Gastrocnemius medialis (tissue), 4 donors: ENCODE results near the gene DNAH17. TPM values are rescaled to one million over a fixed set of nuclear protein-coding genes. Genes with fewer than 3 reads are reported as not detected.

Experiments used
- ATAC-seq, 2 donors: fragments of 150-250 bp; one replicate each; pipeline ENCODE4 v1.9.1; 2016
- DNase-seq, 2 donors: peaks; one replicate each; pipeline ENCODE4 v3.0.0-alpha.2; 2019
- H3K27ac ChIP-seq, 4 donors: fragments of 200-600 bp; sonication (generic); 1 replicate in 1 of 4; 2 replicates in 3 of 4; pipeline ENCODE4 v1.5.1; 2016 to 2018; ENCODE audit warnings: mild to moderate bottlenecking in 2 of 4, moderate library complexity in 1 of 4
- H3K27me3 ChIP-seq, 3 donors: fragments of 200-600 bp; sonication (generic) in 2 of 3; 1 replicate in 1 of 3; 2 replicates in 2 of 3; pipeline versions ENCODE4 v1.5.1 to v1.6.0; 2016 to 2019; ENCODE audit warnings: mild to moderate bottlenecking in 1 of 3, moderate library complexity in 1 of 3
- H3K36me3 ChIP-seq, 2 donors: fragments of 200-600 bp; sonication (generic) in 1 of 2; one replicate each; pipeline ENCODE4 v1.5.1; 2017 to 2018
- H3K4me1 ChIP-seq, 2 donors: fragments of 200-600 bp; sonication (generic) in 1 of 2; one replicate each; pipeline ENCODE4 v1.5.1; 2016 to 2017; ENCODE audit warnings: mild to moderate bottlenecking in 2 of 2
- H3K4me3 ChIP-seq, 4 donors: fragments of 200-600 bp; sonication (generic) in 3 of 4; 1 replicate in 1 of 4; 2 replicates in 3 of 4; pipeline ENCODE4 v1.5.1; 2016 to 2019; ENCODE audit warnings: mild to moderate bottlenecking in 2 of 4
- H3K9me3 ChIP-seq, 3 donors: fragments of 200-600 bp; sonication (generic) in 2 of 3; 1 replicate in 1 of 3; 2 replicates in 2 of 3; pipeline ENCODE4 v1.5.1; 2016 to 2019
- POLR2A ChIP-seq, 2 donors: fragments of 450-650 bp; IDR thresholded peaks; one replicate each; pipeline ENCODE4 v1.6.1; 2017; ENCODE audit warnings: antibody characterized with exemption in 2 of 2, mild to moderate bottlenecking in 2 of 2, moderate library complexity in 2 of 2
- in situ Hi-C, 4 donors: fragments of 200-750 bp; cut with MboI; loops; one replicate each; pipeline versions ENCODE4 v1.15.0 to v1.8.0; 2017; ENCODE audit warnings: low sequenced_read_pairs in 4 of 4
- intact Hi-C: fragments of 100-400 bp; cut with DNase I; formaldehyde crosslinking; loops from one replicate; pipeline ENCODE4 v1.15.1; 2023; ENCODE audit warnings: low total_unique reads
- total RNA-seq, 4 donors: library from RNA; depleted of rRNA; stranded (reverse); fragments of >200 nt; gene quantifications; one replicate each; pipeline versions ENCODE4 v1.1.0 to v1.2.3, GENCODE V29; 2016
- TF ChIP-seq, protein P1 (sequence below), 5 experiments: fragments of 450-650 bp in 3 of 5; fragments of 200-600 bp in 2 of 5; sonication (generic) in 2 of 5; IDR thresholded peaks in 4 of 5; conservative IDR thresholded peaks in 1 of 5; 1 replicate in 4 of 5; 2 replicates in 1 of 5; pipeline ENCODE4 v1.5.1; 2016 to 2019; ENCODE audit warnings: antibody characterized with exemption in 5 of 5, mild to moderate bottlenecking in 3 of 5, moderate library complexity in 3 of 5

DNAH17 gene
- total RNA-seq, 4 donors from 2014 or later: 0.56 TPM; not detected in 3

DNA sequence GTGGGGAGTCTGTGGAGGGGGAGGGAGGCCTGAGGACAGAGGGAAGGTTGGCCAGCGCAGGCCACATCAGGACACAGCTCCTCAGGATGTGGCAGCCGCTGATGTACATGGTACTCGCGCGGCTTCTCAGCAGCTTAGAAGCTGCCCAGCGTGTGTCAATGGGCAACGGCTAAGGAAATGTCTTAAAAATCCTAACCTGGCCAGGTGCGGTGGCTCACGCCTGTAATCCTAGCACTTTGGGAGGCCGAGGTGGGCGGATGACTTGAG, 145.6 kb downstream of the DNAH17 start:
- intact Hi-C loops (no loop called here), in situ Hi-C loops (no loop called here)
- Histone ChIP-seq H3K27ac (no peak overlapping the region), H3K27me3 (no peaks in the 10 kb centered on the region), H3K4me3 (no peak overlapping the region), H3K9me3 (no peaks in the 10 kb centered on the region), H3K4me1 (no peaks in the 10 kb centered on the region), H3K36me3 (peaks cover 0 to 13% of the 10 kb centered on the region in 2 donors)
- DNase-seq: no peak
- TF ChIP-seq, protein P1, sequence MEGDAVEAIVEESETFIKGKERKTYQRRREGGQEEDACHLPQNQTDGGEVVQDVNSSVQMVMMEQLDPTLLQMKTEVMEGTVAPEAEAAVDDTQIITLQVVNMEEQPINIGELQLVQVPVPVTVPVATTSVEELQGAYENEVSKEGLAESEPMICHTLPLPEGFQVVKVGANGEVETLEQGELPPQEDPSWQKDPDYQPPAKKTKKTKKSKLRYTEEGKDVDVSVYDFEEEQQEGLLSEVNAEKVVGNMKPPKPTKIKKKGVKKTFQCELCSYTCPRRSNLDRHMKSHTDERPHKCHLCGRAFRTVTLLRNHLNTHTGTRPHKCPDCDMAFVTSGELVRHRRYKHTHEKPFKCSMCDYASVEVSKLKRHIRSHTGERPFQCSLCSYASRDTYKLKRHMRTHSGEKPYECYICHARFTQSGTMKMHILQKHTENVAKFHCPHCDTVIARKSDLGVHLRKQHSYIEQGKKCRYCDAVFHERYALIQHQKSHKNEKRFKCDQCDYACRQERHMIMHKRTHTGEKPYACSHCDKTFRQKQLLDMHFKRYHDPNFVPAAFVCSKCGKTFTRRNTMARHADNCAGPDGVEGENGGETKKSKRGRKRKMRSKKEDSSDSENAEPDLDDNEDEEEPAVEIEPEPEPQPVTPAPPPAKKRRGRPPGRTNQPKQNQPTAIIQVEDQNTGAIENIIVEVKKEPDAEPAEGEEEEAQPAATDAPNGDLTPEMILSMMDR (IDR thresholded peaks at IDR 0.05 in 4 of 5, conservative IDR thresholded peaks at IDR 0.05 in 1 of 5): no peak
- no peak for TF ChIP-seq POLR2A (IDR thresholded peaks at IDR 0.05)
- ATAC-seq: no peak

DNA sequence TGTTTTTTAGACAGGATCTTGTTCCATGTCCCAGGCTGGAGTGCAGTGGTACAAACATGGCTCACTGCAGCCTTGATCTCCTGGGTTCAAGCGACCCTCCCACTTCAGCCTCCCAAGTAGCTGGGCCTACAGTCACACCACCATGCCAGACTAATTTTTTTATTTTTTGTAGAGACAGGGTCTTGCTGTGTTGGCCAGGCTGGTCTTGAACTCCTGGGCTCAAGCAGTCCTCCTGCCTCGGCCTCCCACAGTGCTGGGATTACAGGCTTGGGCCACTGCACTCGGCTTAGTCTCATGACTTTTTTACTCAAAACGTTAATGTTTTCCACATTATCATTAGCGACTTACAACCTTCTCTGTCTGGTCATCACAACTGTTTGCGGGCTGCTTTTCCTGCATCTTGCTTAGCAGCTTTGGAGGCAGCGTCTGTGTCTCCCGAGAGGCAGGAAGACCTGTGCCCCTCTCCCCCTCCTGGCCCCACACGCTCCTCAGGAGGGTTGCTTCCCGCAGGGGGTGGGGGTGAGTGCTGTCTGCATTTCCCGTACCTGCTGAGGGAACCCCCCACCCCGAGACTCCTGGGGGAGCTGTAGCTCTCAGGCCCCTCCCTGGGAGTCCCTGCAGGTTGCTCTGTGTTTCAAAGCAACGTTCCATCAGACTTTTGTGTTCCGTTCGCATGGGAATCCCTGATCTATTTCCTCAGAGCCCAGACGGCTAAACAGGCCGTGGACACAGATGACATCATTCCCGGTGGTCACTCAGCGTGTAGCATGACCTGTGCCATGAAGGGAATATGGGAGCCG, 146.1 kb downstream of the DNAH17 start:
- TF ChIP-seq, protein P1 (IDR thresholded peaks at IDR 0.05 in 4 of 5, conservative IDR thresholded peaks at IDR 0.05 in 1 of 5): no peak
- TF ChIP-seq POLR2A (IDR thresholded peaks at IDR 0.05): no peak
- Histone ChIP-seq H3K9me3 (no peaks in the 10 kb centered on the region), H3K36me3 (peaks cover 0 to 15% of the 10 kb centered on the region in 2 donors), H3K4me1 (no peaks in the 10 kb centered on the region), H3K4me3 (no peak overlapping the region), H3K27ac (no peak overlapping the region), H3K27me3 (no peaks in the 10 kb centered on the region)
- intact Hi-C loops (no loop called here), in situ Hi-C loops (no loop called here)
- DNase-seq (no peak), ATAC-seq (no peak)

DNA sequence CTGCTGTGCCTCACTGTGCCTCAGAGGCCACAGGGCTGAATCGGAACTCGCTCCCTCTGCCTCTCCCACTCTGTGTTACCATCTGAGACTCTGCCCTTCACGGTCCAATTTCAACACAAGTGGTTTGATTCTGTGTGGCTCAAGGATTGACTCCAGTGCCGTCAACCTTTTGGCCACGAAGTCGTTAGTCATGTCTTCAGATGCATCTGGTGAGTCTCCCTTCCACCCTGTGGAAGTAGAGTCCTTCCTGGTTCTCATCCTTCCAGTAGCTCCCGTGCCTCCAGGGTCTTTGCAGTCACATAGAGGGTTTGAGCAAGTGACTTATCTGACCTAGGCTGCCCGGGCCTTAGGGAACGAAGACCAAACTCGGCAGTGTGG, 147.6 kb downstream of the DNAH17 start:
- intact Hi-C loops (no loop called here), in situ Hi-C loops (loop anchor here in 3 of 4 donors (10.0 kb wide), 4 partner anchors 55 to 145 kb away; partner anchors contain the start of genes PGS1 (in 1 of the 3) and SOCS3 (in 1 of the 3))
- Histone ChIP-seq H3K9me3 (no peaks in the 10 kb centered on the region), H3K27me3 (no peaks in the 10 kb centered on the region), H3K36me3 (peaks cover 0 to 19% of the 10 kb centered on the region in 2 donors), H3K27ac (no peak overlapping the region), H3K4me1 (no peaks in the 10 kb centered on the region), H3K4me3 (no peak overlapping the region)
- DNase-seq (no peak), ATAC-seq (no peak)
- TF ChIP-seq POLR2A (IDR thresholded peaks at IDR 0.05): no peak
- TF ChIP-seq, protein P1 (IDR thresholded peaks at IDR 0.05 in 4 of 5, conservative IDR thresholded peaks at IDR 0.05 in 1 of 5): no peak

DNA sequence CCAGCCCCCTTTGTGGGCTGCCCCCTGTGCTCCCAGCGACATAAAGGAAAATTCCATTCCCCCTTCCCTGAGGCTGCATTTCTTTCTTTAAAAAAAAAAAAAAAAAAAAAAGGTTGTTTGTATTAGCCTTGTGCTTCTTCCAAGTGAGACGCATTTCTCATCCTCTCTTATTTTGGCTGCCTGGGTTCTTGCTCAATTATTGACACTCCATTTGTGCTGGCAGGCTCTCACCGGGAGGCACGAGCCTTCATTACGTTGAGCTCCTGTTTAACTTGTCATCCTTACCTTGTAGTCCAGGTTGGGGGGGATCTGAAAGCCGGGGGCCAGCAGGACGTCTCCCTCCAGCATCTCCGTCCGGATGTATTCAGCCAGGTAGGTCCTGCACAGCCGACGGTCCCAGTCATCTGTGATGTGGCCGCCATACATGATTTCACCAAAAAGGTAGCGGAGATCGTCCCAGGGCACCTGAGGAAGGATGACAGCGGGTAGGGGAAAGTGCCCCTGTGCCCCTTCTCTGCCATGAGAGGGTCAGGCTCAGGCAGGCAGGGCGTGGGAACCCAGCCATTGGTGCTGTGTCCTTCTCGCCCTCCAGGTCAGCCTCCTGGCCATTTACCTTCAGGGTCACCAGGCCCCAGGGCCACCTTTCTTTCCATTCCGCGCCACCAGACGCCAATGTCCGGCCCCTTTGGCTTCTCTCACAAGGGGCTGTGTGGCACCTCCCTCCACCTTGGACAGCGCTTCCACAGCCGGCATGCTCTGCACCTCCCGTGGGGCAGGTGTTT, 148.2 kb downstream of the DNAH17 start:
- no peak overlapping the region for H3K27ac ChIP-seq
- H3K9me3 ChIP-seq: no peaks in the 10 kb centered on the region
- no peaks in the 10 kb centered on the region for H3K4me1 ChIP-seq
- ATAC-seq: no peak
- in situ Hi-C loops: loop anchor here in 3 of 4 donors (10.0 kb wide), 4 partner anchors 54 to 144 kb away; partner anchors contain the start of genes PGS1 (in 1 of the 3) and SOCS3 (in 1 of the 3)
- no peaks in the 10 kb centered on the region for H3K27me3 ChIP-seq
- H3K4me3 ChIP-seq: no peak overlapping the region
- no peak for TF ChIP-seq POLR2A (IDR thresholded peaks at IDR 0.05)
- TF ChIP-seq, protein P1 (IDR thresholded peaks at IDR 0.05 in 4 of 5, conservative IDR thresholded peaks at IDR 0.05 in 1 of 5): no peak
- intact Hi-C loops: no loop called here
- H3K36me3 ChIP-seq: peaks cover 0 to 25% of the 10 kb centered on the region in 2 donors
- no peak for DNase-seq
